B cell (primary cell): ENCODE results near the gene ZNF14. TPM values are rescaled to one million over a fixed set of nuclear protein-coding genes. Genes with fewer than 3 reads are reported as not detected.

ENCODE experiments used
- ATAC-seq: fragments of 200-7000 bp; cut with Tn5 transposase; one replicate; pipeline ENCODE4 v1.10.0; 2021; ENCODE audit warnings: low read depth, mild to moderate bottlenecking, moderate number of reproducible peaks, moderate library complexity
- CTCF ChIA-PET: fragments of 350-600 bp; sonication (Branson Sonifier 250); formaldehyde crosslinking; loops from one replicate; lab custom pipeline; 2021; ENCODE audit warnings: antibody characterized with exemption, inconsistent platforms; lab: Charles Lee
- POLR2A ChIA-PET: fragments of 350-600 bp; sonication (Branson Sonifier 250); formaldehyde crosslinking; loops from one replicate; lab custom pipeline; 2021; ENCODE audit warnings: antibody characterized with exemption; lab: Charles Lee
- DNase-seq: peaks from one replicate; pipeline ENCODE4 v3.0.0; 2013
- H2AFZ ChIP-seq: 2 replicates; pipeline ENCODE4 v1.6.1; 2012; ENCODE audit warnings: mild to moderate bottlenecking, low read depth, low read length; ENCODE audit not compliant: insufficient read depth, poor library complexity, severe bottlenecking
- H3K27ac ChIP-seq, 2 donors: 1 replicate in 1 of 2; 2 replicates in 1 of 2; pipeline ENCODE4 v1.5.1; 2012 to 2013; ENCODE audit warnings: low read length in 2 of 2, mild to moderate bottlenecking in 2 of 2, moderate library complexity in 1 of 2
- H3K27me3 ChIP-seq, 4 experiments: fragments of 200-600 bp in 1 of 4; sonication (generic) in 1 of 4; replicated peaks in 1 of 4; 1 replicate in 2 of 4; 2 replicates in 2 of 4; pipeline versions ENCODE4 v1.6.1 to v1.7.0; 2013 to 2016; ENCODE audit warnings: low read length in 3 of 4, mild to moderate bottlenecking in 2 of 4, mixed read lengths in 1 of 4, moderate library complexity in 1 of 4; ENCODE audit not compliant: insufficient read depth in 4 of 4, control insufficient read depth in 3 of 4; ENCODE audit errors: control extremely low read depth in 1 of 4
- H3K36me3 ChIP-seq, 2 experiments: replicated peaks in 1 of 2; 1 replicate in 1 of 2; 2 replicates in 1 of 2; pipeline versions ENCODE4 v1.6.1 to v1.7.1; 2013; ENCODE audit warnings: low read length in 1 of 2; ENCODE audit not compliant: insufficient read depth in 2 of 2, control insufficient read depth in 1 of 2; ENCODE audit errors: control extremely low read depth in 1 of 2, extremely low read depth in 1 of 2
- H3K4me1 ChIP-seq, 2 donors: fragments of 200-600 bp in 1 of 2; sonication (generic) in 1 of 2; 1 replicate in 1 of 2; 2 replicates in 1 of 2; pipeline versions ENCODE4 v1.5.1 to v1.6.1; 2013 to 2017; ENCODE audit warnings: low read length in 2 of 2; ENCODE audit not compliant: control insufficient read depth in 2 of 2, insufficient read depth in 2 of 2
- H3K4me2 ChIP-seq: replicated peaks from 2 replicates; pipeline ENCODE3; 2012; ENCODE audit warnings: mild to moderate bottlenecking, low read depth, low read length; ENCODE audit not compliant: poor library complexity, severe bottlenecking
- H3K4me3 ChIP-seq, 5 experiments: fragments of 200-600 bp in 1 of 5; sonication (generic) in 1 of 5; 1 replicate in 3 of 5; 2 replicates in 2 of 5; pipeline versions ENCODE4 v1.5.1 to v1.7.0; 2011 to 2016; ENCODE audit warnings: low read length in 4 of 5, mild to moderate bottlenecking in 4 of 5, low read depth in 2 of 5, control low read depth in 1 of 5, moderate library complexity in 1 of 5; ENCODE audit not compliant: insufficient read depth in 1 of 5; ENCODE audit errors: control extremely low read depth in 1 of 5, extremely low read depth in 1 of 5
- H3K79me2 ChIP-seq: fragments of 200-600 bp; sonication (generic); one replicate; pipeline ENCODE4 v1.6.0; 2016; ENCODE audit warnings: low read length; ENCODE audit not compliant: control insufficient read depth, insufficient read depth
- H3K9ac ChIP-seq: fragments of 200-600 bp; sonication (generic); 2 replicates; pipeline ENCODE4 v1.6.1; 2017; ENCODE audit warnings: mild to moderate bottlenecking, low read length, moderate library complexity
- H3K9me3 ChIP-seq, 3 donors: one replicate each; pipeline versions ENCODE4 v1.6.1 to v1.7.1; 2013; ENCODE audit warnings: low read length in 2 of 3; ENCODE audit not compliant: control insufficient read depth in 2 of 3, insufficient read depth in 1 of 3; ENCODE audit errors: control extremely low read depth in 1 of 3
- H4K20me1 ChIP-seq: 2 replicates; pipeline ENCODE4 v1.6.0; 2012; ENCODE audit warnings: mild to moderate bottlenecking, low read length; ENCODE audit not compliant: insufficient read depth, control insufficient read depth, poor library complexity, severe bottlenecking
- H3K27ac Mint-ChIP-seq: one replicate; pipeline ENCODE4 v1.8.0; 2021; ENCODE audit warnings: mixed read lengths
- H3K27me3 Mint-ChIP-seq: one replicate; pipeline ENCODE4 v1.8.0; 2021; ENCODE audit warnings: mixed read lengths
- H3K4me1 Mint-ChIP-seq: one replicate; pipeline ENCODE4 v1.8.0; 2021; ENCODE audit warnings: mixed read lengths
- H3K4me3 Mint-ChIP-seq: one replicate; pipeline ENCODE4 v1.8.0; 2021; ENCODE audit warnings: mixed read lengths
- H3K9me3 Mint-ChIP-seq: one replicate; pipeline ENCODE4 v1.8.0; 2022; ENCODE audit warnings: mixed read lengths; ENCODE audit not compliant: insufficient read depth
- CTCF ChIP-seq: fragments of 200-600 bp; IDR thresholded peaks from one replicate; pipeline ENCODE4 v1.8.0; 2022; ENCODE audit warnings: antibody characterized with exemption, mild to moderate bottlenecking
- EZH2 ChIP-seq: IDR thresholded peaks from 2 replicates; pipeline ENCODE4 v1.6.1; 2012; ENCODE audit warnings: borderline replicate concordance, low read depth, mild to moderate bottlenecking, moderate library complexity, low read length; ENCODE audit not compliant: insufficient read depth, poor library complexity, severe bottlenecking
- WGBS: methylation state at CpG from one replicate; pipeline ENCODE4 v1.1.5; 2013; ENCODE audit warnings: missing lambda C conversion rate; ENCODE audit not compliant: insufficient coverage; 5-methylcytosine and 5-hydroxymethylcytosine counted together
- intact Hi-C: fragments of 100-400 bp; cut with micrococcal nuclease; formaldehyde crosslinking; loops from one replicate; pipeline ENCODE4 v1.10.0; 2022
- polyA plus RNA-seq: library from polyadenylated mRNA; depleted of rRNA; stranded (reverse); fragments of >200 nt; gene quantifications from 2 replicates; pipeline ENCODE4 v1.2.3, GENCODE V29; 2012
- total RNA-seq, 2 donors: library from RNA; stranded (reverse); fragments of 120-200 nt in 1 of 2; gene quantifications; 1 replicate in 1 of 2; 2 replicates in 1 of 2; pipeline versions ENCODE4 v1.2.3 to v1.2.4, GENCODE V29; 2013 to 2022

Gene ZNF14
- total and polyA plus RNA-seq, 2 donors (not counting 1 experiment from before 2014, with no cell fraction given), result 3.4 to 21.0 TPM

- peak overlapping the region; percentile 74 for H3K9ac ChIP-seq
- no peaks in the 10 kb centered on the region for H4K20me1 ChIP-seq
- H3K36me3 ChIP-seq, result peaks cover 0 to 24% of the 10 kb centered on the region in 2 experiments
- H3K4me1 Mint-ChIP-seq, result peaks cover 35% of the 10 kb centered on the region
- DNase-seq (no peak), ATAC-seq (no peak)
- H3K4me3 Mint-ChIP-seq, result peak overlapping the region; percentile 93
- H3K27ac Mint-ChIP-seq, result peak overlapping the region; percentile 97
- no peaks in the 10 kb centered on the region for H3K27me3 ChIP-seq
- peak overlapping the region; percentile 73 for H2AFZ ChIP-seq
- peak overlapping the region; percentile 77 for H3K27ac ChIP-seq
- peak overlapping the region; percentile 75 to 88 (median 77) for H3K4me3 ChIP-seq
- TF ChIP-seq CTCF, result no peak
- peaks cover 51% of the 10 kb centered on the region for H3K79me2 ChIP-seq
- H3K4me1 ChIP-seq, result peaks cover 38 to 55% of the 10 kb centered on the region in 2 donors
- POLR2A ChIA-PET, result interaction anchor here (0.5 to 2.9 kb wide), 4 partner anchors 19 to 248 kb away, joined by 5 to 22 read pairs (median 6); partner anchors contain the start of genes GMIP, LPAR2 and ZNF253
- WGBS, result 10% methylated on average over 14 of the region's 17 CpGs
- peak overlapping the region; percentile 86 for H3K4me2 ChIP-seq
- H3K9me3 Mint-ChIP-seq, result no peaks in the 10 kb centered on the region
- intact Hi-C loops, result loop anchor here (1.0 to 2.0 kb wide), 6 partner anchors 20 to 258 kb away; partner anchors contain the start of genes GATAD2A, GMIP, NDUFA13 and ZNF14
- H3K27me3 Mint-ChIP-seq, result no peaks in the 10 kb centered on the region
- H3K9me3 ChIP-seq, result peaks cover 0 to 10% (median 0%) of the 10 kb centered on the region in 3 donors
- CTCF ChIA-PET, result interaction anchor here (1.6 to 3.2 kb wide), 4 partner anchors 11 to 131 kb away, joined by 4 to 12 read pairs (median 8); partner anchors contain the start of gene GMIP
Measured at GRCh38 chr19:19662871-19663255, 70.0 kb downstream of the ZNF14 start.

- Mint-ChIP-seq H3K9me3 (no peaks in the 10 kb centered on the region), H3K4me3 (peak overlapping the region; percentile 93), H3K27me3 (no peaks in the 10 kb centered on the region), H3K27ac (peak overlapping the region; percentile 97), H3K4me1 (peaks cover 31% of the 10 kb centered on the region)
- no peak for DNase-seq
- Histone ChIP-seq H3K36me3 (peaks cover 0 to 29% of the 10 kb centered on the region in 2 experiments), H3K79me2 (peaks cover 56% of the 10 kb centered on the region), H3K4me2 (peak overlapping the region; percentile 86), H3K4me1 (peaks cover 32 to 50% of the 10 kb centered on the region in 2 donors), H3K27ac (peak overlapping the region; percentile 77), H3K9me3 (peaks cover 0 to 10% (median 0%) of the 10 kb centered on the region in 3 donors), H2AFZ (no peak overlapping the region), H3K9ac (peak overlapping the region; percentile 74), H3K4me3 (peak overlapping the region; percentile 75 to 88 (median 77)), H4K20me1 (no peaks in the 10 kb centered on the region), H3K27me3 (no peaks in the 10 kb centered on the region)
- POLR2A ChIA-PET, result interaction anchor here (0.5 to 2.9 kb wide), 5 partner anchors 8 to 204 kb away, joined by 3 to 22 read pairs (median 4); partner anchors contain the start of genes GMIP, ZNF253 and ZNF506
- intact Hi-C loops, result loop anchor here (2.0 kb wide), 1 partner anchor 204 kb away; no protein-coding TSS in a partner anchor
- no peak for TF ChIP-seq CTCF
- no peak for TF ChIP-seq EZH2
- 83% methylated on average over 8 of the region's 8 CpGs for WGBS
- no peak for ATAC-seq
- CTCF ChIA-PET, result interaction anchor here (0.9 to 3.2 kb wide), 5 partner anchors 11 to 130 kb away, joined by 3 to 12 read pairs (median 5); partner anchors contain the start of gene GMIP
Measured at GRCh38 chr19:19662344-19662743, 70.6 kb downstream of the ZNF14 start.
